ENCODE results near the gene CD81.

Gene CD81

DNA sequence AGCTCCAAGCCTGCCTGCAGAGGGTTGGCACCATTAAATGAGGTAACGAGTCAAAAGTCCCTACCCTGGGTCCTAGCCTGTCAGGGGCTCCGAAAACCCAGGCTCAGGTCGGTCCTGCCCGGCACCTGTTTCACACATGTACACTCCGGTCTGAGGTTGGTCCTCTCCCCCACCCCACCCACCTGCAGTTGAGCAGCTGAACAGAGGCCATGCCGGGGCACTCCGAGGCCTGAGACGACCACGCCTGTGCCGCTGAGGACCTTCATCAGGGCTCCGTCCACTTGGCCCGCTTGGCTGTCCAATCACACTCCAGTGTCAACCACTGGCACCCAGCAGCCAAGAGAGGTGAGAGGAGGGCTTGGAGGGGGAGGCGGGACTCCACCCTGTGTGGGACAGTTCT lies 25.0 kb downstream of the CD81 start:
- no peak for TF ChIP-seq CTCF (IDR thresholded peaks at IDR 0.05; ENCODE audit: insufficient read depth, missing control alignments)
- no peak for FAIRE-seq

GRCh38 chr11:2402890-2403645 lies 26.0 kb downstream of the CD81 start:
- TF ChIP-seq CTCF (IDR thresholded peaks at IDR 0.05; ENCODE audit: insufficient read depth, missing control alignments), result no peak
- FAIRE-seq, result no peak
- no peak for DNase-seq (ENCODE audit: insufficient read length, low spot score)

More for the DNA sequence above, 25.0 kb downstream of the CD81 start:
- DNase-seq (ENCODE audit: insufficient read length, low spot score), result no peak

DNA sequence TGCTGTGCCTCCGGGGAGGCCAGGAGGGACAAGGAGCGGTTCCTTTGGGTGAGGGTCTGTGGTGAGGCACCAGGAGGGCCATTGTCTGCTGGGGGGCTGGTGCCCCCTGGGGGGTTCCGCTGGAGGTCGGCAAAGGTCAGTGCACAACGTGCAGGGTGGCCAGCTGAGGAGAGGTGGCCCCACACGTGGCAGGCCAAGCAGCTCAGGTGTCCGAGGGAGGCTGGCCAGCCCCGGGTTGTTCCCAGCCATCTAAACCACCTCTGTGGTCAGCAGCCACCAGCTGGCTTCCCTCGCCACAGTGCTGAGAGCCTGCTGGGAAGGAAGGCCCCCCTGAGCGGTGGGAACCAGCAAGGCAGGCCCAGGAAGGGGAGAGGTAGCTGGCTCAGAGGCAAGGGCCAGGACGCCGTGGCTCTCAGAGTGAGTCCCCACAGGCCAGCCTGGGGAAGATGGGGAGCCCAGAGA lies 27.7 kb downstream of the CD81 start:
- DNase-seq (ENCODE audit: insufficient read length, low spot score), result no peak
- no peak for TF ChIP-seq CTCF (IDR thresholded peaks at IDR 0.05; ENCODE audit: insufficient read depth, missing control alignments)

GRCh38 chr11:2406451-2406850 lies 29.3 kb downstream of the CD81 start:
- FAIRE-seq (no peak), DNase-seq (ENCODE audit: insufficient read length, low spot score) (no peak)
- TF ChIP-seq CTCF (IDR thresholded peaks at IDR 0.05; ENCODE audit: insufficient read depth, missing control alignments), result no peak

More for the DNA sequence above, 27.7 kb downstream of the CD81 start:
- no peak for FAIRE-seq

DNA sequence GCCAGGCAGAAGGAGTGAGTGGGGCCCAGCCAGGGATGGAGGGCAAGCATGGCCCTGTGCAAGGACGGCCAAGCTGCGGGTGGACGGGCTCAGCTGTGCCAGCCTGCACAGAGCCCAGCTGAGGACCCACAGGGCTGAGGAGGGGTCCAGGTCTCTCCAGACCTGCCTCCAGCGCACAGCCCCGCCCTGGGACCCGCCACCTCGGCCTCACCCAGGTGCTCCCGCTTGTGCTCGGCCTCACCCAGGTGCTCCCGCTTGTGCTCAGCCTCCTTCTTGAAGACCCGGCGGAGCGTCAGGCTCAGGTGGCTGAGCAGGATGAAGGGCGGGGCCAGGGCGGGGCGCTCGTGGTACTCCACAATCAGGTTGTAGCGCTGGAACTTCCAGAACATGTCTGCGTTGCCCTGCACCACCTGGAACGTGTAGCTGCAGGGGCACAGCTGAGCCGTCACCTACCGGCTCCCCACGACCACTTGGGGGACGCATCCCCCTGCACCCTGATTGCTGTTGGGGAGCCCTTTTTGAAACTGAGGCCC lies 29.8 kb downstream of the CD81 start:
- DNase-seq (ENCODE audit: insufficient read length, low spot score), result no peak
- TF ChIP-seq CTCF (IDR thresholded peaks at IDR 0.05; ENCODE audit: insufficient read depth, missing control alignments), result no peak
- FAIRE-seq, result no peak

- no peak for FAIRE-seq
- TF ChIP-seq CTCF (IDR thresholded peaks at IDR 0.05; ENCODE audit: insufficient read depth, missing control alignments), result no peak
- no peak for DNase-seq (ENCODE audit: insufficient read length, low spot score)
Measured at GRCh38 chr11:2408671-2409070, 31.6 kb downstream of the CD81 start.

DNA sequence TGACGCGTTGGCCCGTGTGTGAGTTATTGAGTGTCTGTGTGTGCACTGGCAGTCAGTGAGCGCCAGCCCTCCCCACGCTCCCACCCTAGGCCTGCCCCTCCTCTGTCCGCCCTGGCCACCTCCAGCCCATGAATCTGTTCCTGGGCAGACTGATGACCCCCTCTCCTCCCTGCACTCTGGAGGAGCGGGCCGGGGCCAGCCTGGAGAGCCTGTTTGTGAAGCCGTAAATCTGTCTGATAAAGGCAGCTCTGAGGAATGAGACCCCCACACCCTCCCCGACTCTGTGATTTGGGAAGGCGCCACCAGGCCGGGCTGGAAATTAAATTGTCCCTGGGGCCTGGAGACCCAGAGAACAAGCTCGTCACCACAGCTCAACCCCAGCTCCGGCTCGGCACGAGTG lies 32.0 kb downstream of the CD81 start:
- no peak for TF ChIP-seq CTCF (IDR thresholded peaks at IDR 0.05; ENCODE audit: insufficient read depth, missing control alignments)
- DNase-seq (ENCODE audit: insufficient read length, low spot score), result no peak
- no peak for FAIRE-seq
